ENCODE data around the gene MRPL11.
A peak's percentile ranks its signal among the peaks of the same experiment; 100 is the strongest.

Gene MRPL11

GRCh38 chr11:66470015-66470414, 31.4 kb upstream of the MRPL11 start:
- no peak overlapping the region for H3K27ac ChIP-seq
- TF ChIP-seq CTCF (conservative IDR thresholded peaks at IDR 0.05): no peak

- H3K27ac ChIP-seq: peak overlapping the region; percentile 24; the same call in 1 of the 2 replicates
- no peak for TF ChIP-seq CTCF (conservative IDR thresholded peaks at IDR 0.05)
These were observed 30.8 kb upstream of the MRPL11 start for GRCh38 chr11:66469441-66469840.

- peak overlapping the region; percentile 24; the same call in 1 of the 2 replicates for H3K27ac ChIP-seq
- no peak for TF ChIP-seq CTCF (conservative IDR thresholded peaks at IDR 0.05)
These were observed 30.0 kb upstream of the MRPL11 start for GRCh38 chr11:66468691-66469090.

- no peak for TF ChIP-seq CTCF (conservative IDR thresholded peaks at IDR 0.05)
- H3K27ac ChIP-seq: peak overlapping the region; percentile 84
These were observed 29.1 kb upstream of the MRPL11 start for GRCh38 chr11:66467756-66468155.

GRCh38 chr11:66467034-66467659, 28.5 kb upstream of the MRPL11 start:
- peak overlapping the region; percentile 84 for H3K27ac ChIP-seq
- peak; percentile 83 for TF ChIP-seq CTCF (conservative IDR thresholded peaks at IDR 0.05)

- no peak for TF ChIP-seq CTCF (conservative IDR thresholded peaks at IDR 0.05)
- H3K27ac ChIP-seq: peak within 1 kb of the TSS; percentile 84
These were observed 27.8 kb upstream of the MRPL11 start, which contains the start of gene PELI3 for GRCh38 chr11:66466225-66467033. PELI3 (plus strand) TSS chr11:66466905; CDS start chr11:66468129, 1,224 bp downstream.

GRCh38 chr11:66465373-66466224, 27.0 kb upstream of the MRPL11 start:
- TF ChIP-seq CTCF (conservative IDR thresholded peaks at IDR 0.05): no peak
- H3K27ac ChIP-seq: peak overlapping the region; percentile 84

Data from VCaP (cell line).